Measurements from ENCODE around the gene RALBP1.
"Not testable (repeated sequence)": the region's sequence is repeated elsewhere in the genome, so short reads cannot be mapped to it uniquely, and the experiment has no call there.

Gene RALBP1

GRCh38 chr18:9447334-9447733 lies 28.0 kb upstream of the RALBP1 start:
- no peak overlapping the region for H3K27ac ChIP-seq
- no peaks in the 10 kb centered on the region for H3K36me3 ChIP-seq (ENCODE audit: insufficient read depth, low read length)
- H3K4me3 ChIP-seq: no peak overlapping the region
- no peak overlapping the region for H3K9ac ChIP-seq (ENCODE audit: insufficient read length)
- DNase-seq (ENCODE audit: low read depth, low spot score): no peak
- TF ChIP-seq EZH2 (IDR thresholded peaks at IDR 0.05) (no peak), FOXP2 (optimal IDR thresholded peaks at IDR 0.05; ENCODE audit: control extremely low read depth, extremely low read length, insufficient read depth) (no peak), POLR2AphosphoS5 (IDR thresholded peaks at IDR 0.05; ENCODE audit: borderline replicate concordance, low read depth, low read length) (no peak)
- H3K9me3 ChIP-seq (ENCODE audit: low read depth, low read length): no peaks in the 10 kb centered on the region

- Histone ChIP-seq H3K27ac (no peak overlapping the region), H3K4me3 (no peak overlapping the region), H3K9ac (ENCODE audit: insufficient read length) (no peak overlapping the region), H3K9me3 (ENCODE audit: low read depth, low read length) (no peaks in the 10 kb centered on the region), H3K36me3 (ENCODE audit: insufficient read depth, low read length) (no peaks in the 10 kb centered on the region)
- no peak for DNase-seq (ENCODE audit: low read depth, low spot score)
- TF ChIP-seq EZH2 (IDR thresholded peaks at IDR 0.05) (no peak), FOXP2 (optimal IDR thresholded peaks at IDR 0.05; ENCODE audit: control extremely low read depth, extremely low read length, insufficient read depth) (no peak), POLR2AphosphoS5 (IDR thresholded peaks at IDR 0.05; ENCODE audit: borderline replicate concordance, low read depth, low read length) (no peak)
Measured at GRCh38 chr18:9449600-9450414, 25.5 kb upstream of the RALBP1 start.

DNA sequence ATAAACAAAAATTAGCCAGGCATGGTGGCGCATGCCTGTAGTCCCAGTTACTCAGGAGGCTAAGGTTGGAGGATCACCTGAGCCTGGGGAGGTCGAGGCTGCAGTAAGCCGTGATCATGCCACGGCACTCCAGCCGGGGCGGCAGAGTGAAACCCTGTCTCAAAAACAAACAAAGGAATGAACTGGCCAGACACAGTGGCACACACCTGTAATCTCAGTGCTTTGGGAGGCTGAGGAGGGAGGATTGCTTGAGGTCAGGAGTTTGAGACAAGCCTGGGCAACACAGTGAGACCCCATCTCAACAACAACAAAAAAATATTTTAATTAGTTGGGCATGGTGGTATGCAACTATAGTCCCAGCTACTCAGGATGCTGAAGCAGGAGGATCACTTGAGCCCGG lies 24.4 kb upstream of the RALBP1 start:
- not testable (repeated sequence) for H3K9ac ChIP-seq (ENCODE audit: insufficient read length); DNase-seq (ENCODE audit: low read depth, low spot score); H3K36me3 ChIP-seq (ENCODE audit: insufficient read depth, low read length); H3K9me3 ChIP-seq (ENCODE audit: low read depth, low read length); H3K27ac ChIP-seq; H3K4me3 ChIP-seq

DNA sequence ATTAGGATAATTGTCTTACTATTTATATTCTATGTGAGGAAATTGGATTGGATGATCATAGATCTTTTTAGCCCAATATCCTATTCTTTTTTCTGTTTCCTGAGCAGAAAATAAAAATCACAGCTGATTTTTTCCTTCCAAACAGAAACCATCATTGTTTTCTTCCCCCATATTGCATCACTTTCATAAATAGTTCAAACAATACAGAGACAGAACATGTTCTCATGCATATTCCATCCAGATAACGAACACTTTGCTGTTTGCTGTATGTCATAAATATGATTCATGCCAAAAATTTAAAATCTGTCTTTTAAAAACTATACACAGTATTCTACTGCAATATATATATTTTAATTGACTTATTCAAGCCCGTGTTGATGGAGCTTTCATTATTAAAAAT lies 22.0 kb upstream of the RALBP1 start:
- no peaks in the 10 kb centered on the region for H3K36me3 ChIP-seq (ENCODE audit: insufficient read depth, low read length)
- H3K9ac ChIP-seq (ENCODE audit: insufficient read length): no peak overlapping the region
- no peak for TF ChIP-seq EZH2 (IDR thresholded peaks at IDR 0.05)
- no peak for TF ChIP-seq POLR2AphosphoS5 (IDR thresholded peaks at IDR 0.05; ENCODE audit: borderline replicate concordance, low read depth, low read length)
- TF ChIP-seq FOXP2 (optimal IDR thresholded peaks at IDR 0.05; ENCODE audit: control extremely low read depth, extremely low read length, insufficient read depth): no peak
- peaks cover 3% of the 10 kb centered on the region; the same call in 1 of the 2 replicates for H3K9me3 ChIP-seq (ENCODE audit: low read depth, low read length)
- H3K27ac ChIP-seq: no peak overlapping the region
- DNase-seq (ENCODE audit: low read depth, low spot score): no peak
- H3K4me3 ChIP-seq: no peak overlapping the region

DNA sequence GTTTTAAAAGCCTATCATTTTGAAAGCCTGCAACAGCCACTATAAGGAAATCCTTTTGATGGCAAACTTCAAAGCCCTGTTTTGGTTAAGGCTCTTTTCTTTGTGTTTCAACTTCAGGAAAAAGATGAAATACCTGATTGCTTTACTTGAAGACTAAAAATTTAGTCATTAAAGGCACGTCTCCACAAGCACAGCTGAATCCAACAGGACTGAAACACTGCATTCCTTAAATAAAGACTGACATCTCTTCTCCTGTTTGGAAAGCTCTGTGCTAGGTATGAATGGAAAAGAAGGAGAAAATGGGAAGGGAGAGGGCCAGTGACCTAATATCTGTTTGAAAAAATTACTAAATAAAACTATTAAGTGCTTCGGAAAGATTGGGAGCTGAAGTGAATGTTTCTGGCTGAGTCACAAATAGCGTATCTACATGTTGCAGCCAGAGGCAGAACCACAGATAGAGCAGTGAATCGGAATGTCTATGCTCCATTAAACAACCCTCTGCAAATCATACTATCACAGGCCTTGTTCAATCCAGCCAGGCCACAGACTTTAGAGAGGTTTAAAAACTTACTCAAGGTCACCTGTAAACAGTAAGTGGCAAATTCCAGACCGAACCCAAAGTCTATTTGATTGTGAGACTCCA lies 21.1 kb upstream of the RALBP1 start:
- H3K27ac ChIP-seq: no peak overlapping the region
- TF ChIP-seq FOXP2 (optimal IDR thresholded peaks at IDR 0.05; ENCODE audit: control extremely low read depth, extremely low read length, insufficient read depth) (no peak), POLR2AphosphoS5 (IDR thresholded peaks at IDR 0.05; ENCODE audit: borderline replicate concordance, low read depth, low read length) (no peak), EZH2 (IDR thresholded peaks at IDR 0.05) (no peak)
- H3K36me3 ChIP-seq (ENCODE audit: insufficient read depth, low read length): no peaks in the 10 kb centered on the region
- H3K4me3 ChIP-seq: no peak overlapping the region
- no peak for DNase-seq (ENCODE audit: low read depth, low spot score)
- no peak overlapping the region for H3K9ac ChIP-seq (ENCODE audit: insufficient read length)
- H3K9me3 ChIP-seq (ENCODE audit: low read depth, low read length): peaks cover 3% of the 10 kb centered on the region; the same call in 1 of the 2 replicates

DNA sequence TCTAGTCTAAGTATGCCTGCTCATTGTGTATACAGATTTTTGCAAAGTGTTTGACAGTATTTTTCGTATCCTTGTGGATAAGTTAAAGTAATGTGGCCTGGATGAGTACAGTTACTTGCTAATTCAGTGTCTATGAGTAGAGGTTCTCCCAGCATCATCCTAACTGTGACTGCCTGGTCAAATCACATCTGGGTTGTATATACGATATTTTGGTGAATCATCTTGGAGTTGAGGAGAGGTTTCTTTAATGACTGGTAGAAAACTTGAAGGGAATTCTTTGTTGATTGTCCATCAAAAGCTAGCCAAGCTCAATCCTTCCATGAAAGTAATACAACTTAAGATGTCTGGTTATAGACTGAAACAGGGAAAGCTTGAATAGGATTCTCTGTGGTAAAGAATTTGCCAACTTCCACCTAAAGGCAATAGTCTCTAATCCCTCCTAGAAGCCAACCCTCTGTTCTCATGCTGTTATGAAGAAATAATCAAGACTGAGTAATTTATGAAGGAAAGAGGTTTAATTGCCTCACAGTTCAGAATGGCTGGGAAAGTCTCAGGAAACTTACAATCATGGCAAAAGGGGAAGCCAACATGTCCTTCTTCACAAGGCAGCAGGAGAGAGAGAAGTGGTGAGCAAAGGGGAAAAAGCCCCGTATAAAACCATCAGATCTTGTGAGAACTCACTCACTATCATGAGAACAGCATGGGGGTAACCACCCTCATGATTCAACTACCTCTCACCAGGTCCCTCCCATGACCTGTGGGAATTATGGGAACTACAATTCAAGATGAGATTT lies 19.4 kb upstream of the RALBP1 start:
- TF ChIP-seq POLR2AphosphoS5 (IDR thresholded peaks at IDR 0.05; ENCODE audit: borderline replicate concordance, low read depth, low read length) (no peak), EZH2 (IDR thresholded peaks at IDR 0.05) (no peak), FOXP2 (optimal IDR thresholded peaks at IDR 0.05; ENCODE audit: control extremely low read depth, extremely low read length, insufficient read depth) (no peak)
- Histone ChIP-seq H3K36me3 (ENCODE audit: insufficient read depth, low read length) (no peaks in the 10 kb centered on the region), H3K4me3 (no peak overlapping the region), H3K9ac (ENCODE audit: insufficient read length) (no peak overlapping the region), H3K9me3 (ENCODE audit: low read depth, low read length) (peaks cover 3% of the 10 kb centered on the region; the same call in 1 of the 2 replicates), H3K27ac (no peak overlapping the region)
- no peak for DNase-seq (ENCODE audit: low read depth, low spot score)

DNA sequence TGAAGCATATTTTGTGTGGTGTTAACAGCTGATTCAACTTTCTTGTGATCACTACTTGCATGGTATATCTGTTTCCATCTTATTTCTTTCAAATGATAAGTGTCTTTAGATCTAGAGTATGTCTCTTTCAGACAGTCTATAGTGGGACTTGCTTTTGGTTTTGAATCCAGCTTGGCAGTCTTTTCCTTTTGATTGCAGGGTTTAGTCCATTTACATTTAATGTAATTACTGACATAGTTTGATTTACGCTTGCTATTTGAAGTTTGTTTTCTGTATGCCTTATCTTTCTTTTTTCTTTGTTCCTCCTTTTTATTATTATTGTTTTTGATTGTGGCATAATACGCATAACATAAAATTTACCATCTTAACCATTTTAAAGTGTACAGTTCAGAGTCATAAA lies 9.2 kb upstream of the RALBP1 start:
- no peak for DNase-seq (ENCODE audit: low read depth, low spot score)
- H3K9ac ChIP-seq (ENCODE audit: insufficient read length): no peak overlapping the region
- no peaks in the 10 kb centered on the region for H3K9me3 ChIP-seq (ENCODE audit: low read depth, low read length)
- H3K27ac ChIP-seq: no peak overlapping the region
- H3K36me3 ChIP-seq (ENCODE audit: insufficient read depth, low read length): no peaks in the 10 kb centered on the region
- no peak overlapping the region for H3K4me3 ChIP-seq
- TF ChIP-seq EZH2 (IDR thresholded peaks at IDR 0.05) (no peak), FOXP2 (optimal IDR thresholded peaks at IDR 0.05; ENCODE audit: control extremely low read depth, extremely low read length, insufficient read depth) (no peak), POLR2AphosphoS5 (IDR thresholded peaks at IDR 0.05; ENCODE audit: borderline replicate concordance, low read depth, low read length) (no peak)

GRCh38 chr18:9466846-9467245 lies 8.5 kb upstream of the RALBP1 start:
- H3K36me3 ChIP-seq (ENCODE audit: insufficient read depth, low read length): no peaks in the 10 kb centered on the region
- no peak overlapping the region for H3K27ac ChIP-seq
- H3K9me3 ChIP-seq (ENCODE audit: low read depth, low read length): no peaks in the 10 kb centered on the region
- no peak overlapping the region for H3K4me3 ChIP-seq
- H3K9ac ChIP-seq (ENCODE audit: insufficient read length): no peak overlapping the region
- TF ChIP-seq FOXP2 (optimal IDR thresholded peaks at IDR 0.05; ENCODE audit: control extremely low read depth, extremely low read length, insufficient read depth) (no peak), EZH2 (IDR thresholded peaks at IDR 0.05) (no peak), POLR2AphosphoS5 (IDR thresholded peaks at IDR 0.05; ENCODE audit: borderline replicate concordance, low read depth, low read length) (no peak)
- no peak for DNase-seq (ENCODE audit: low read depth, low spot score)

Measured in SK-N-MC (cell line).